Thymus (tissue), 11 donors: ENCODE results near the gene TLR9. TPM values are rescaled to one million over a fixed set of nuclear protein-coding genes. Genes with fewer than 3 reads are reported as not detected.

Source experiments
- DNase-seq, 9 donors: peaks; one replicate each; pipeline ENCODE4 v3.0.0-alpha.2; 2013; ENCODE audit warnings: low spot score in 9 of 9, low read depth in 6 of 9, missing footprints in 1 of 9
- H3K27ac ChIP-seq, 2 donors: one replicate each; pipeline ENCODE4 v1.5.1; 2013; ENCODE audit warnings: control low read depth in 1 of 2, low read depth in 1 of 2, low read length in 1 of 2, mild to moderate bottlenecking in 1 of 2, moderate library complexity in 1 of 2
- H3K27me3 ChIP-seq, 2 donors: one replicate each; pipeline ENCODE4 v1.5.1; 2013; ENCODE audit warnings: low read length in 1 of 2; ENCODE audit not compliant: control insufficient read depth in 2 of 2, insufficient read depth in 1 of 2
- H3K36me3 ChIP-seq, 2 donors: one replicate each; pipeline ENCODE4 v1.5.1; 2013; ENCODE audit warnings: low read length in 1 of 2, mild to moderate bottlenecking in 1 of 2, moderate library complexity in 1 of 2; ENCODE audit not compliant: control insufficient read depth in 2 of 2, insufficient read depth in 2 of 2
- H3K4me1 ChIP-seq, 2 donors: one replicate each; pipeline ENCODE4 v1.5.1; 2013; ENCODE audit warnings: low read length in 2 of 2; ENCODE audit not compliant: control insufficient read depth in 2 of 2, insufficient read depth in 2 of 2
- H3K4me3 ChIP-seq, 2 donors: one replicate each; pipeline ENCODE4 v1.5.1; 2013; ENCODE audit warnings: low read length in 2 of 2, control low read depth in 1 of 2, mild to moderate bottlenecking in 1 of 2
- H3K9me3 ChIP-seq, 2 donors: one replicate each; pipeline ENCODE4 v1.5.1; 2013; ENCODE audit warnings: low read length in 1 of 2, mild to moderate bottlenecking in 1 of 2; ENCODE audit not compliant: control insufficient read depth in 2 of 2, insufficient read depth in 1 of 2
- WGBS: extraction: QIAGEN DNeasy Blood & Tissue Kit; methylation state at CpG from one replicate; pipeline ENCODE4 v1.1.7; 2013; 5-methylcytosine and 5-hydroxymethylcytosine counted together
- polyA plus RNA-seq: library from polyadenylated mRNA; stranded (reverse); fragments of 200-250 nt; gene quantifications from one replicate; pipeline ENCODE4 v1.2.3, GENCODE V29; 2013
- total RNA-seq: library from RNA; stranded (reverse); fragments of 120-200 nt; gene quantifications from one replicate; pipeline ENCODE4 v1.2.4, GENCODE V29; 2013
- donor health status: healthy.

Gene TLR9
- total and polyA plus RNA-seq, 2 donors = 0.59 to 0.66 TPM

- Histone ChIP-seq H3K9me3 (peaks cover 0 to 6% of the 10 kb centered on the region in 2 donors), H3K27me3 (no peaks in the 10 kb centered on the region), H3K4me3 (no peak overlapping the region), H3K4me1 (peaks cover 8 to 34% of the 10 kb centered on the region in 2 donors), H3K27ac (no peak overlapping the region), H3K36me3 (peaks cover 0 to 22% of the 10 kb centered on the region in 2 donors)
- 94% methylated on average over 3 of the region's 3 CpGs for WGBS
- DNase-seq = no peak
These were observed 28.5 kb downstream of the TLR9 start for GRCh38 chr3:52196977-52197376.

DNA sequence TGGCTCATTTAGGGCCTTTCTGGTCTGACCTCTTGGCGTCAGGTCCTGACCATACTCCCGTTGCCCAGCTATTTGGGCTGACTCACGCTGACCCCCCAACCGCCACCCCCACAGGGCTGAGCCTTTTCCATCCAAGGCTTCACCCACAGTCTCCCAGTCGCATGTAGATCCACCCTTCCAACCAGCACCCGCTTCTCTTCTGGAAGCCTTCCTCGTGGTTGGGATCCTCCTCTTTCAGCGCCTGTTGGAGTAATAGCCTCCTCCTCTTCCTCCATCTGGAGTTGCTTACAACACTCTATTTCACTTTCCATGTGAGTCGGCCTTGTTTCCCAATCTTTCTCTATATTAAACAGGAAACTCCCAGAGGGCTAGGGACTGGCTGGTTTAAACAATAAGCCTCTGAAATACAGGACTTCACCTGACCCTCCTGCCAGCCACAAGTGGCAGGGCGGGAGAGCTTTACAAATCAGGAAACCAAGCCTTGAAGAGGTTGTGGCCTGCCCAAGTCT is 29.6 kb downstream of the TLR9 start:
- WGBS = 92% methylated on average over 10 of the region's 10 CpGs
- Histone ChIP-seq H3K9me3 (peaks cover 0 to 6% of the 10 kb centered on the region in 2 donors), H3K4me1 (peaks cover 8 to 31% of the 10 kb centered on the region in 2 donors), H3K27ac (peak overlapping the region; percentile 8 to 12), H3K27me3 (no peaks in the 10 kb centered on the region), H3K36me3 (peaks cover 0 to 15% of the 10 kb centered on the region in 2 donors), H3K4me3 (no peak overlapping the region)
- no peak for DNase-seq

GRCh38 chr3:52195291-52195597 is 30.2 kb downstream of the TLR9 start:
- peaks cover 8 to 31% of the 10 kb centered on the region in 2 donors for H3K4me1 ChIP-seq
- WGBS = 94% methylated on average over 3 of the region's 3 CpGs
- no peaks in the 10 kb centered on the region for H3K27me3 ChIP-seq
- no peak for DNase-seq
- H3K4me3 ChIP-seq = no peak overlapping the region
- peaks cover 0 to 11% of the 10 kb centered on the region in 2 donors for H3K36me3 ChIP-seq
- peaks cover 0 to 6% of the 10 kb centered on the region in 2 donors for H3K9me3 ChIP-seq
- no peak overlapping the region for H3K27ac ChIP-seq

DNA sequence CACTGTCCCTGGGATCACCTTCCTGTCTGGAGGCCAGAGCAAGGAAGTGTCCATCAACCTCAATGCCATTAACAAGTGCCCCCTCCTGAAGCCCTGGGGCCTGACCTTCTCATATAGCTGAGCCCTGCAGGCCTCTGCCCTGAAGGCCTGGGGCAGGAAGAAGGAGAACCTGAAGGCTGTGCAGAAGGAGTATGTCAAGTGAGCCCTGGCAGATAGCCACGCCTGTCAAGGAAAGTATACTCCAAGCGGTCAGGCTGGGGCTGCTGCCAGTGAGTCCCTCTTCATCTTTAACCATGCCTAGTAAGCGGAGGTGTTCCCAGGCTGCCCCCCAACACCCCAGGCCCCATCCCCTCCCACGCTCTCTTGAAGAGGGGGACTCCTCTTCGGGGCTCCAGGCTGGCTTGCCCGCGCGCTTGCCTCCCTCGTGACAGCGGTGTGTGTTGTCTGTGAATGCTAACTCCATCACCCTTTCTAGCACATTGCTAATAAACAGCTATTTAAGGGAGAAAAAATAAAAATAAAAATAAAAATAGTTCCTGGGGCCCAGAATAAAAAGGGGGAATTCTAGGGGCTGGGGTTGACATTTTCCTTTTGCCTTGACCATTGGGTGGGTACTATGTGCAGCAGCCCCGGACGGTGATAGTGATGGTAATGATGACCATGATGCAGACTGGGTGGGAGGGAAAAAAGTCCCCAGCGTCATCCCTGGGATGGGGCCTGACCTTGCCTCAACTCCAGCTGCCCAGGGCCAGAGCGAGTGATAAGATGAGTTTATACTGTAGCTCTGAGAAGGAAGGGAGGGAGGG is 30.8 kb downstream of the TLR9 start:
- no peak overlapping the region for H3K27ac ChIP-seq
- no peaks in the 10 kb centered on the region for H3K27me3 ChIP-seq
- H3K36me3 ChIP-seq = peaks cover 0 to 6% of the 10 kb centered on the region in 2 donors
- peaks cover 0 to 6% of the 10 kb centered on the region in 2 donors for H3K9me3 ChIP-seq
- peaks cover 8 to 31% of the 10 kb centered on the region in 2 donors for H3K4me1 ChIP-seq
- H3K4me3 ChIP-seq = no peak overlapping the region
- 95% methylated on average over 14 of the region's 14 CpGs for WGBS
- DNase-seq = no peak

GRCh38 chr3:52193065-52193464 is 32.4 kb downstream of the TLR9 start:
- WGBS = 97% methylated on average over 18 of the region's 18 CpGs
- Histone ChIP-seq H3K9me3 (peaks cover 0 to 6% of the 10 kb centered on the region in 2 donors), H3K36me3 (no peaks in the 10 kb centered on the region), H3K27ac (no peak overlapping the region), H3K27me3 (no peaks in the 10 kb centered on the region), H3K4me1 (peaks cover 0 to 25% of the 10 kb centered on the region in 2 donors), H3K4me3 (no peak overlapping the region)
- no peak for DNase-seq

DNA sequence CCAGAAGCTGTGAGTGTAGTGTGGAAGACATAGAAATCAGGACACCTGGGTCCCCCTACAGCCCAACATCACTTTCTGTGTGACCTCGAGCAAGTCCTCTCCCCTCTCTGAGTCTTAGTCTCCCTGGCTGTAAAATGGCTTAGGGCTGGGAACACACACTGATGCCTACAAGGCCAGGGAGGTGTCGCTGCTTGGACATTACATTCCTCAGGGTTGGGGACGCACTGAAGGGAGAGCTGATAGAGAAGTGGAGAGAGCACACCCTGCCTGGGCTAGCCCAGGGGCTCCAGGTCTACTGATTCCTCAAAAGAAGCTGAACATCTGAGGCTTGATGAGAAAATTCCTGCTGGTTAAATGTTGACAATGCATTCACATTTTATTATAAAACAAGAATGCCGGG is 33.8 kb downstream of the TLR9 start:
- Histone ChIP-seq H3K27me3 (no peaks in the 10 kb centered on the region), H3K4me1 (peaks cover 0 to 12% of the 10 kb centered on the region in 2 donors)
- WGBS = 97% methylated on average over 4 of the region's 4 CpGs

GRCh38 chr3:52190294-52191074 is 35.0 kb downstream of the TLR9 start:
- WGBS = 96% methylated on average over 9 of the region's 9 CpGs

More for the DNA sequence above, 33.8 kb downstream of the TLR9 start:
- no peaks in the 10 kb centered on the region for H3K9me3 ChIP-seq
- no peak overlapping the region for H3K4me3 ChIP-seq
- no peak overlapping the region for H3K27ac ChIP-seq
- H3K36me3 ChIP-seq = no peaks in the 10 kb centered on the region
- DNase-seq = no peak

DNA sequence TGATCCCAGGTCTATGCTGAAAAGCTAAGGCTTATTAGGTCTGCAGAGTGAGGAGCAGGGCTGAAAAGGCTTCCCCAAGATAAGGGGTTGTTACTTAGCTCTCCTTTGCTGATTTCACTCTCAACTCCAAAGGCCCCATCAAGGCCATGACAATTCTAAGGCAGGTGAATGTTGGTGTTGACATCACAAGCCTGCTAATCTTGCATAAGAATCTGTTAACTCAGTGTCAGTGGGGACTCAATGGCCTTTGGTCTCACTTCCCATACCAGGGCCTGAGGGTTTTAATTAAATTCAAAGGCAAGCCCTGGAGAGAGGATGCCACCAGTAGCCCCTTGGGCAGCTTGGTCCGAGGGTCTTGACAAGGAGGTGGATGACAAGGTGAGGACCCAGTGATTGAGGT is 36.9 kb downstream of the TLR9 start:
- Histone ChIP-seq H3K27me3 (no peaks in the 10 kb centered on the region), H3K27ac (no peak overlapping the region), H3K9me3 (no peaks in the 10 kb centered on the region), H3K36me3 (no peaks in the 10 kb centered on the region), H3K4me1 (peaks cover 0 to 6% of the 10 kb centered on the region in 2 donors), H3K4me3 (no peak overlapping the region)
- DNase-seq = no peak
- WGBS = 97% methylated on average over 1 of the region's 1 CpG

More at GRCh38 chr3:52190294-52191074, 35.0 kb downstream of the TLR9 start:
- Histone ChIP-seq H3K4me1 (peaks cover 0 to 10% of the 10 kb centered on the region in 2 donors), H3K9me3 (no peaks in the 10 kb centered on the region), H3K27me3 (no peaks in the 10 kb centered on the region), H3K36me3 (no peaks in the 10 kb centered on the region), H3K4me3 (no peak overlapping the region), H3K27ac (no peak overlapping the region)
- DNase-seq = no peak

GRCh38 chr3:52186729-52187128 is 38.7 kb downstream of the TLR9 start:
- no peak overlapping the region for H3K4me3 ChIP-seq
- H3K27ac ChIP-seq = no peak overlapping the region
- whole genome bisulfite sequencing = 98% methylated on average over 9 of the region's 9 CpGs
- DNase-seq = no peak
- peaks cover 0 to 6% of the 10 kb centered on the region in 2 donors for H3K4me1 ChIP-seq
- no peaks in the 10 kb centered on the region for H3K27me3 ChIP-seq
- no peaks in the 10 kb centered on the region for H3K9me3 ChIP-seq
- no peaks in the 10 kb centered on the region for H3K36me3 ChIP-seq
